B cell (primary cell): ENCODE results near the gene D2HGDH. TPM values are rescaled to one million over a fixed set of nuclear protein-coding genes. Genes with fewer than 3 reads are reported as not detected.
A peak's percentile ranks its signal among the peaks of the same experiment; 100 is the strongest.
"Not testable (repeated sequence)": the region's sequence is repeated elsewhere in the genome, so short reads cannot be mapped to it uniquely, and the experiment has no call there.

Experiments used
- ATAC-seq: fragments of 200-7000 bp; cut with Tn5 transposase; one replicate; pipeline ENCODE4 v1.10.0; 2021; ENCODE audit warnings: low read depth, mild to moderate bottlenecking, moderate number of reproducible peaks, moderate library complexity
- CTCF ChIA-PET: fragments of 350-600 bp; sonication (Branson Sonifier 250); formaldehyde crosslinking; loops from one replicate; lab custom pipeline; 2021; ENCODE audit warnings: antibody characterized with exemption, inconsistent platforms; lab: Charles Lee
- POLR2A ChIA-PET: fragments of 350-600 bp; sonication (Branson Sonifier 250); formaldehyde crosslinking; loops from one replicate; lab custom pipeline; 2021; ENCODE audit warnings: antibody characterized with exemption; lab: Charles Lee
- DNase-seq: peaks from one replicate; pipeline ENCODE4 v3.0.0; 2013
- H2AFZ ChIP-seq: 2 replicates; pipeline ENCODE4 v1.6.1; 2012; ENCODE audit warnings: mild to moderate bottlenecking, low read depth, low read length; ENCODE audit not compliant: insufficient read depth, poor library complexity, severe bottlenecking
- H3K27ac ChIP-seq, 2 donors: 1 replicate in 1 of 2; 2 replicates in 1 of 2; pipeline ENCODE4 v1.5.1; 2012 to 2013; ENCODE audit warnings: low read length in 2 of 2, mild to moderate bottlenecking in 2 of 2, moderate library complexity in 1 of 2
- H3K27me3 ChIP-seq, 4 experiments: fragments of 200-600 bp in 1 of 4; sonication (generic) in 1 of 4; replicated peaks in 1 of 4; 1 replicate in 2 of 4; 2 replicates in 2 of 4; pipeline versions ENCODE4 v1.6.1 to v1.7.0; 2013 to 2016; ENCODE audit warnings: low read length in 3 of 4, mild to moderate bottlenecking in 2 of 4, mixed read lengths in 1 of 4, moderate library complexity in 1 of 4; ENCODE audit not compliant: insufficient read depth in 4 of 4, control insufficient read depth in 3 of 4; ENCODE audit errors: control extremely low read depth in 1 of 4
- H3K36me3 ChIP-seq, 2 experiments: replicated peaks in 1 of 2; 1 replicate in 1 of 2; 2 replicates in 1 of 2; pipeline versions ENCODE4 v1.6.1 to v1.7.1; 2013; ENCODE audit warnings: low read length in 1 of 2; ENCODE audit not compliant: insufficient read depth in 2 of 2, control insufficient read depth in 1 of 2; ENCODE audit errors: control extremely low read depth in 1 of 2, extremely low read depth in 1 of 2
- H3K4me1 ChIP-seq, 2 donors: fragments of 200-600 bp in 1 of 2; sonication (generic) in 1 of 2; 1 replicate in 1 of 2; 2 replicates in 1 of 2; pipeline versions ENCODE4 v1.5.1 to v1.6.1; 2013 to 2017; ENCODE audit warnings: low read length in 2 of 2; ENCODE audit not compliant: control insufficient read depth in 2 of 2, insufficient read depth in 2 of 2
- H3K4me2 ChIP-seq: replicated peaks from 2 replicates; pipeline ENCODE3; 2012; ENCODE audit warnings: mild to moderate bottlenecking, low read depth, low read length; ENCODE audit not compliant: poor library complexity, severe bottlenecking
- H3K4me3 ChIP-seq, 5 experiments: fragments of 200-600 bp in 1 of 5; sonication (generic) in 1 of 5; 1 replicate in 3 of 5; 2 replicates in 2 of 5; pipeline versions ENCODE4 v1.5.1 to v1.7.0; 2011 to 2016; ENCODE audit warnings: low read length in 4 of 5, mild to moderate bottlenecking in 4 of 5, low read depth in 2 of 5, control low read depth in 1 of 5, moderate library complexity in 1 of 5; ENCODE audit not compliant: insufficient read depth in 1 of 5; ENCODE audit errors: control extremely low read depth in 1 of 5, extremely low read depth in 1 of 5
- H3K79me2 ChIP-seq: fragments of 200-600 bp; sonication (generic); one replicate; pipeline ENCODE4 v1.6.0; 2016; ENCODE audit warnings: low read length; ENCODE audit not compliant: control insufficient read depth, insufficient read depth
- H3K9ac ChIP-seq: fragments of 200-600 bp; sonication (generic); 2 replicates; pipeline ENCODE4 v1.6.1; 2017; ENCODE audit warnings: mild to moderate bottlenecking, low read length, moderate library complexity
- H3K9me3 ChIP-seq, 3 donors: one replicate each; pipeline versions ENCODE4 v1.6.1 to v1.7.1; 2013; ENCODE audit warnings: low read length in 2 of 3; ENCODE audit not compliant: control insufficient read depth in 2 of 3, insufficient read depth in 1 of 3; ENCODE audit errors: control extremely low read depth in 1 of 3
- H4K20me1 ChIP-seq: 2 replicates; pipeline ENCODE4 v1.6.0; 2012; ENCODE audit warnings: mild to moderate bottlenecking, low read length; ENCODE audit not compliant: insufficient read depth, control insufficient read depth, poor library complexity, severe bottlenecking
- H3K27ac Mint-ChIP-seq: one replicate; pipeline ENCODE4 v1.8.0; 2021; ENCODE audit warnings: mixed read lengths
- H3K27me3 Mint-ChIP-seq: one replicate; pipeline ENCODE4 v1.8.0; 2021; ENCODE audit warnings: mixed read lengths
- H3K4me1 Mint-ChIP-seq: one replicate; pipeline ENCODE4 v1.8.0; 2021; ENCODE audit warnings: mixed read lengths
- H3K4me3 Mint-ChIP-seq: one replicate; pipeline ENCODE4 v1.8.0; 2021; ENCODE audit warnings: mixed read lengths
- H3K9me3 Mint-ChIP-seq: one replicate; pipeline ENCODE4 v1.8.0; 2022; ENCODE audit warnings: mixed read lengths; ENCODE audit not compliant: insufficient read depth
- CTCF ChIP-seq: fragments of 200-600 bp; IDR thresholded peaks from one replicate; pipeline ENCODE4 v1.8.0; 2022; ENCODE audit warnings: antibody characterized with exemption, mild to moderate bottlenecking
- EZH2 ChIP-seq: IDR thresholded peaks from 2 replicates; pipeline ENCODE4 v1.6.1; 2012; ENCODE audit warnings: borderline replicate concordance, low read depth, mild to moderate bottlenecking, moderate library complexity, low read length; ENCODE audit not compliant: insufficient read depth, poor library complexity, severe bottlenecking
- WGBS: methylation state at CpG from one replicate; pipeline ENCODE4 v1.1.5; 2013; ENCODE audit warnings: missing lambda C conversion rate; ENCODE audit not compliant: insufficient coverage; 5-methylcytosine and 5-hydroxymethylcytosine counted together
- intact Hi-C: fragments of 100-400 bp; cut with micrococcal nuclease; formaldehyde crosslinking; loops from one replicate; pipeline ENCODE4 v1.10.0; 2022
- polyA plus RNA-seq: library from polyadenylated mRNA; depleted of rRNA; stranded (reverse); fragments of >200 nt; gene quantifications from 2 replicates; pipeline ENCODE4 v1.2.3, GENCODE V29; 2012
- total RNA-seq, 2 donors: library from RNA; stranded (reverse); fragments of 120-200 nt in 1 of 2; gene quantifications; 1 replicate in 1 of 2; 2 replicates in 1 of 2; pipeline versions ENCODE4 v1.2.3 to v1.2.4, GENCODE V29; 2013 to 2022

D2HGDH gene
- total and polyA plus RNA-seq, 2 donors (not counting 1 experiment from before 2014, with no cell fraction given): 44.0 to 67.7 TPM

- Histone ChIP-seq H2AFZ (peak overlapping the region; percentile 50), H3K36me3 (no peaks in the 10 kb centered on the region), H4K20me1 (no peaks in the 10 kb centered on the region), H3K4me3 (peak overlapping the region in 3 of 5 experiments; percentile 15 to 49 (median 48)), H3K79me2 (no peaks in the 10 kb centered on the region), H3K9ac (peak overlapping the region; percentile 54), H3K4me1 (peaks cover 12 to 19% of the 10 kb centered on the region in 2 donors), H3K27me3 (peaks cover 0 to 13% (median 10%) of the 10 kb centered on the region in 4 experiments), H3K4me2 (peak overlapping the region; percentile 86), H3K9me3 (no peaks in the 10 kb centered on the region), H3K27ac (no peak overlapping the region)
- Mint-ChIP-seq H3K9me3 (no peaks in the 10 kb centered on the region), H3K27ac (no peak overlapping the region), H3K27me3 (peaks cover 9% of the 10 kb centered on the region), H3K4me3 (peak overlapping the region; percentile 72), H3K4me1 (peaks cover 17% of the 10 kb centered on the region)
- peak; percentile 53 for DNase-seq
- CTCF ChIA-PET: interaction anchor here (1.7 kb wide), 1 partner anchor 74 kb away, joined by 3 read pairs; no protein-coding TSS in a partner anchor
- WGBS: 3% methylated on average over 31 of the region's 35 CpGs
- intact Hi-C loops: no loop called here
- ATAC-seq: no peak
- no peak for TF ChIP-seq CTCF
- no peak for TF ChIP-seq EZH2
- POLR2A ChIA-PET: no interaction called here
Observed at GRCh38 chr2:241804326-241805229, 70.1 kb downstream of the D2HGDH start.

GRCh38 chr2:241806217-241806616 is 71.8 kb downstream of the D2HGDH start:
- H2AFZ ChIP-seq, H3K4me2 ChIP-seq, H3K79me2 ChIP-seq, CTCF ChIA-PET, intact Hi-C loops, POLR2A ChIA-PET, H3K27ac Mint-ChIP-seq, H4K20me1 ChIP-seq, H3K4me3 ChIP-seq, H3K9me3 Mint-ChIP-seq, ATAC-seq, H3K9ac ChIP-seq, DNase-seq, H3K36me3 ChIP-seq, H3K27me3 Mint-ChIP-seq, H3K27ac ChIP-seq, H3K4me3 Mint-ChIP-seq, H3K9me3 ChIP-seq: not testable (repeated sequence)
- no CpG with 5 or more reads among the region's 8 CpGs for WGBS
- peaks cover 0 to 13% (median 10%) of the 10 kb centered on the region in 4 experiments for H3K27me3 ChIP-seq
- peaks cover 12 to 19% of the 10 kb centered on the region in 2 donors for H3K4me1 ChIP-seq
- H3K4me1 Mint-ChIP-seq: peaks cover 17% of the 10 kb centered on the region
